IgD-negative memory B cell (primary cell): Measurements from ENCODE around the gene TTLL3. TPM values are rescaled to one million over a fixed set of nuclear protein-coding genes. Genes with fewer than 3 reads are reported as not detected.
"Not testable (repeated sequence)": the region's sequence is repeated elsewhere in the genome, so short reads cannot be mapped to it uniquely, and the experiment has no call there.

Source experiments
- H3K27ac Mint-ChIP-seq, 3 donors: one replicate each; pipeline ENCODE4 v1.8.0; 2020 to 2022; ENCODE audit warnings: mild to moderate bottlenecking in 3 of 3, mixed read lengths in 3 of 3, moderate library complexity in 1 of 3
- H3K27me3 Mint-ChIP-seq: one replicate; pipeline ENCODE4 v1.8.0; 2021; ENCODE audit warnings: mixed read lengths
- H3K36me3 Mint-ChIP-seq: one replicate; pipeline ENCODE4 v1.8.0; 2020; ENCODE audit warnings: mild to moderate bottlenecking, mixed read lengths
- H3K4me1 Mint-ChIP-seq, 3 donors: one replicate each; pipeline ENCODE4 v1.8.0; 2020 to 2022; ENCODE audit warnings: mixed read lengths in 3 of 3, mild to moderate bottlenecking in 1 of 3
- H3K4me3 Mint-ChIP-seq, 4 donors: one replicate each; pipeline ENCODE4 v1.8.0; 2020 to 2022; ENCODE audit warnings: mild to moderate bottlenecking in 4 of 4, mixed read lengths in 4 of 4, moderate library complexity in 3 of 4
- H3K9me3 Mint-ChIP-seq, 3 donors: one replicate each; pipeline ENCODE4 v1.8.0; 2020 to 2021; ENCODE audit warnings: mixed read lengths in 3 of 3, mild to moderate bottlenecking in 1 of 3
- polyA plus RNA-seq: library from polyadenylated mRNA; unstranded; fragments of 300-500 nt; fragmentation: Illumina TruSeq; gene quantifications from one replicate; pipeline ENCODE4 v1.2.3, GENCODE V29; 2021

The TTLL3 gene
- polyA plus RNA-seq, 1 donor from 2014 or later: 10.5 TPM

- Mint-ChIP-seq H3K4me3 (no peak overlapping the region), H3K27me3 (no peaks in the 10 kb centered on the region), H3K27ac (no peak overlapping the region), H3K36me3 (no peaks in the 10 kb centered on the region), H3K4me1 (peaks cover 0 to 3% (median 0%) of the 10 kb centered on the region in 3 donors), H3K9me3 (no peaks in the 10 kb centered on the region)
Measured at GRCh38 chr3:9828801-9829755, 19.0 kb downstream of the TTLL3 start.

DNA sequence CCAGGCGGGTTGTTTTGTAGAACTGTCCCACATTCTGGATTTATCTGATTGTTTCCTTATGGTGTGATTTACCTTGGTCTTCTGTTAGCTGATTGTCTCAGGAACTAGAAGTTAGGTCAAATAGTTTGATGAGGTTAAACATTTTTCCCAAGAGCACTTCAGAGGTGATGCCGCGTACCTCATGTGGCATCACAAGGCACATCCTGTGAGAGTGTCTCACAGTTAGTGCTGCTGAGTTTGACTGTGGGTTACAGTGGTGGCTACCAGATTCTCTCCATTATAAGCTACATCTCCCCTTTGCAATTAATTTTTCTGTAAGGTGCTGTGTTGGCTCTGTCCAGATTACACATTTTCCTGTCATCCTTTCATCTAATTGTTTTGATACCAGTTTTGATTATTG is 21.2 kb downstream of the TTLL3 start:
- H3K36me3 Mint-ChIP-seq: no peaks in the 10 kb centered on the region
- H3K4me3 Mint-ChIP-seq: no peak overlapping the region
- H3K9me3 Mint-ChIP-seq: no peaks in the 10 kb centered on the region
- H3K27me3 Mint-ChIP-seq: no peaks in the 10 kb centered on the region
- H3K4me1 Mint-ChIP-seq: peaks cover 0 to 3% (median 2%) of the 10 kb centered on the region in 3 donors
- H3K27ac Mint-ChIP-seq: peak overlapping the region in 1 of 3 donors; percentile 62

- no peaks in the 10 kb centered on the region for H3K27me3 Mint-ChIP-seq
- H3K9me3 Mint-ChIP-seq: no peaks in the 10 kb centered on the region
- H3K36me3 Mint-ChIP-seq: no peaks in the 10 kb centered on the region
- H3K4me3 Mint-ChIP-seq: no peak overlapping the region
- peaks cover 0 to 3% (median 2%) of the 10 kb centered on the region in 3 donors for H3K4me1 Mint-ChIP-seq
- H3K27ac Mint-ChIP-seq: no peak overlapping the region
Measured at GRCh38 chr3:9833078-9833477, 23.0 kb downstream of the TTLL3 start.

DNA sequence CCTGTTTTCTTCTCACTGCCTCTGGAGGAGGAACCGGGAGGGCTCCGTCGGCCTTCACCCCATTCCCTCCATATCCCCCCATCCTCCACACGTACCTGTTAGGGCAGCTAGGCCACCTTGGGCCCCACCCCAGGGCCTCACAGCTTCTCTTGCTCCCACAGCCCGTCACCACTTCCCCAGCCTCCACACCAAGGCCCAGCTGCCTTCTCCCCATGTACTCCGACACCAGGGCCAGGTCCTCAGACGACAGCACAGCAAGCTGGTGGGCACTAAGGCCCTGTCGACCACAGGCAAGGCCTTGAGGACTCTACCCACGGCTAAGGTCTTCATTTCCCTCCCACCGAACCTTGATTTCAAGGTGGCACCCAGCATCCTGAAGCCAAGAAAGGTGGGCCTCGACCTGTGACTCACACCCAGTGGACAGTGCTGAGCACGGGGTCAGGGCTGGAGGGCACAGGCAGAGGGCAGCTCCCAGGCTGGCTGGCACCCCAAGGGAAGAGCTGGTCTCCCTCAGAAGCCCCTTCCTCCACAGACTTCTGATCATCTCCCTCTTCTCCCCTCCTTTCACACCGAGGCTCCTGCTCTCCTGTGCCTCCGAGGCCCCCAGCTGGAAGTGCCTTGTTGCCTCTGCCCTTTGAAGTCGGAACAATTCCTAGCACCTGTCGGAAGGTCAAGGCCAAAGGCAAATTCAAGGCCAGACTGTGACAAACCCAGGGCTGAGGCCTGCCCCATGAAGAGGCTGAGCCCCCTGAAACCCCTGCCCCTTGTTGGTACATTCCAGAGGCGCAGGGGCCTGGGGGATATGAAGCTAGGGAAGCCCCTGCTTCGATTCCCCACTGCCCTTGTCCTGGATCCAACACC is 24.7 kb downstream of the TTLL3 start:
- Mint-ChIP-seq H3K36me3 (no peaks in the 10 kb centered on the region), H3K9me3 (no peaks in the 10 kb centered on the region), H3K27me3 (no peaks in the 10 kb centered on the region), H3K4me1 (peaks cover 0 to 3% (median 2%) of the 10 kb centered on the region in 3 donors), H3K4me3 (no peak overlapping the region), H3K27ac (no peak overlapping the region)

- peaks cover 5 to 7% (median 5%) of the 10 kb centered on the region in 3 donors for H3K4me1 Mint-ChIP-seq
- no peaks in the 10 kb centered on the region for H3K36me3 Mint-ChIP-seq
- H3K9me3 Mint-ChIP-seq: no peaks in the 10 kb centered on the region
- peak overlapping the region in 1 of 4 donors; percentile 63 for H3K4me3 Mint-ChIP-seq
- no peak overlapping the region for H3K27ac Mint-ChIP-seq
- no peaks in the 10 kb centered on the region for H3K27me3 Mint-ChIP-seq
Measured at GRCh38 chr3:9837701-9838582, 27.9 kb downstream of the TTLL3 start.

- H3K27ac Mint-ChIP-seq: no peak overlapping the region
- no peaks in the 10 kb centered on the region for H3K9me3 Mint-ChIP-seq
- H3K4me3 Mint-ChIP-seq: peak overlapping the region in 1 of 4 donors; percentile 63
- H3K36me3 Mint-ChIP-seq: no peaks in the 10 kb centered on the region
- no peaks in the 10 kb centered on the region for H3K27me3 Mint-ChIP-seq
- peaks cover 5 to 8% (median 7%) of the 10 kb centered on the region in 3 donors for H3K4me1 Mint-ChIP-seq
Measured at GRCh38 chr3:9838856-9839255, 28.8 kb downstream of the TTLL3 start.

- Mint-ChIP-seq H3K27ac (no peak overlapping the region), H3K4me3 (peak overlapping the region in 2 of 4 donors; percentile 32 to 99), H3K9me3 (no peaks in the 10 kb centered on the region), H3K36me3 (no peaks in the 10 kb centered on the region), H3K4me1 (peaks cover 6 to 13% (median 9%) of the 10 kb centered on the region in 3 donors), H3K27me3 (no peaks in the 10 kb centered on the region)
Measured at GRCh38 chr3:9841015-9841414, 31.0 kb downstream of the TTLL3 start.

- Mint-ChIP-seq H3K4me3 (peak within 1 kb of the TSS; percentile 98 to 99 (median 98)), H3K27ac (peak within 1 kb of the TSS; percentile 67 to 97 (median 85)), H3K27me3 (no peaks in the 10 kb centered on the region), H3K4me1 (peaks cover 6 to 13% (median 9%) of the 10 kb centered on the region in 3 donors), H3K9me3 (no peaks in the 10 kb centered on the region), H3K36me3 (no peaks in the 10 kb centered on the region)
Measured at GRCh38 chr3:9843715-9844438, 33.8 kb downstream of the TTLL3 start, which contains the start of gene RPUSD3. TSS of gene RPUSD3 (minus strand) at chr3:9844008. CDS start at chr3:9843990, 18 bp downstream.

GRCh38 chr3:9846231-9846630 is 36.2 kb downstream of the TTLL3 start:
- Mint-ChIP-seq H3K4me3 (no peak overlapping the region), H3K27ac (peak overlapping the region in 1 of 3 donors; percentile 35)

GRCh38 chr3:9846931-9847488 is 36.9 kb downstream of the TTLL3 start:
- H3K27me3 Mint-ChIP-seq: peaks cover 5% of the 10 kb centered on the region

More at GRCh38 chr3:9846231-9846630, 36.2 kb downstream of the TTLL3 start:
- H3K9me3 Mint-ChIP-seq: no peaks in the 10 kb centered on the region
- H3K4me1 Mint-ChIP-seq: peaks cover 6 to 13% (median 9%) of the 10 kb centered on the region in 3 donors
- no peaks in the 10 kb centered on the region for H3K36me3 Mint-ChIP-seq
- H3K27me3 Mint-ChIP-seq: peaks cover 2% of the 10 kb centered on the region

DNA sequence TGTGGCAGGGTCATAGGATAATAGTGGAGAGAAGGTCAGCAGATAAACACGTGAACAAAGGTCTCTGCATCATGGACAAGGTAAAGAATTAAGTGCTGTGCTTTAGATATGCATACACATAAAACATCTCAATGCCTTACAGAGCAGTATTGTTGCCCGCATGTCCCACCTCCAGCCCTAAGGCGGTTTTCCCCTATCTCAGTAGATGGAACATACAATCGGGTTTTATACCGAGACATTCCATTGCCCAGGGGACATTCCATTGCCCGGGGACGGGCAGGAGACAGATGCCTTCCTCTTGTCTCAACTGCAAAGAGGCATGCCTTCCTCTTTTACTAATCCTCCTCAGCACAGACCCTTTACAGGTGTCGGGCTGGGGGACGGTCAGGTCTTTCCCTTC is 37.8 kb downstream of the TTLL3 start:
- H3K36me3 Mint-ChIP-seq, H3K9me3 Mint-ChIP-seq, H3K4me3 Mint-ChIP-seq, H3K4me1 Mint-ChIP-seq, H3K27me3 Mint-ChIP-seq, H3K27ac Mint-ChIP-seq: not testable (repeated sequence)

More at GRCh38 chr3:9846931-9847488, 36.9 kb downstream of the TTLL3 start:
- Mint-ChIP-seq H3K4me1 (peaks cover 6 to 13% (median 8%) of the 10 kb centered on the region in 3 donors), H3K9me3 (no peaks in the 10 kb centered on the region), H3K27ac (no peak overlapping the region), H3K36me3 (no peaks in the 10 kb centered on the region), H3K4me3 (peak overlapping the region in 1 of 4 donors; percentile 8)

- H3K27me3 Mint-ChIP-seq, H3K9me3 Mint-ChIP-seq, H3K36me3 Mint-ChIP-seq, H3K4me1 Mint-ChIP-seq: not testable (repeated sequence)
- Mint-ChIP-seq H3K27ac (peak overlapping the region in 1 of 3 donors; percentile 33), H3K4me3 (peak overlapping the region in 1 of 4 donors; percentile 81)
Measured at GRCh38 chr3:9848860-9849259, 38.8 kb downstream of the TTLL3 start.

DNA sequence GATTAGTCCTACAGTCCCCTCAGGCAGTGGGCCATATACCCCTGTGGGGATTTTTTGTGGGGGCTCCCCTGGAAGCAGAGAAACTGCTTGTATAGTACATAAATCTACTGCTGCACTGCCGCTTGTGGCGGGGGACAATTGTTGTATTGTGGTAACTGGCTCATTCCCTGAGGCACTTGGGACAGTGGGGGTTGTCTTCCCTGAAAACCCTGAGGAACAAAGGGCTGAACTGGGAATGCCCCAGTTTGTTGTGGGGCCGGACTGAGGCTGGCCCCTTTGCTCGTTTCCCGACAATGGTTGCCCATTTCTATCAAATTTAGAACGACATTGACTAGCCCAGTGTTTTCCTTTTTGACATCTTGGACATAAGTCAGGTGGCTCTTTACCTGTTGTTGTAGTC is 41.3 kb downstream of the TTLL3 start:
- not testable (repeated sequence) for H3K4me1 Mint-ChIP-seq, H3K4me3 Mint-ChIP-seq, H3K27me3 Mint-ChIP-seq, H3K27ac Mint-ChIP-seq, H3K36me3 Mint-ChIP-seq, H3K9me3 Mint-ChIP-seq
